ENCODE measurements around the gene ARFGAP1.

Gene ARFGAP1

DNA sequence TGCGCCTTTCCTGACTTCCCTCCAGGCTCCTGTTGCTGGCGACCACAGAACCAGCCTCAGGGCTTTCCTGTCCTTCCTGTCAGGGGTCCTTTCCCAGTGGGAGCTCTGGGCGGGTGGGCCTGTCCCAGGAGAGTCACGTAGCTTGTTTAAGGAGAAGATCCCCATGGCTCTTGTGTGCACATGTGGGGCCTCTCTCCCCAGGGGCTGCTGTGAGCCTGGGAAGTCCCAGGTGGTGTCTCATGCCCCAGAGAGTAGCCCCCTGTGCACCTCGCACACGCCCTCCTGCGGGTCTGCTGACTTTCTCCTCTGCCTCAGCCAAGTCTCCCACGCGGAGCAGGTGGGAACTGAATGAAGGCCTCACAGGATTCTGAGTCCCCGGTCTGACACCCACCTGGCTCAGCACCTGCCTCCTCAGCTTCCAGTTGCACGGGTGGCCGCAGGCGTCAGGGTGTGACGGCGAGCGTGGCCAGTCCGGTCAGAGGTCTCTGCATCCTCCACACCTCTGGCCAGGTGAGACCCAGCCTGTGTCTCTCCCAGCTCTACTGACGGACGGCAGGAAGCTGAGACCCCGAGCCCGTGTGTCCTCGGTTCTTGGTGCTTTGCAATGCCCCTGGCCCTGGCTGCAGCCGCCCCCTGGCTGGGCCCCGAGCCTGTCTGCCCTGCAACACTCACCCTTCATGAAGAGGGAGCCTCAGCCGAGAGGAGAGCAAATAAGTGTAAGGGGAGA, 12.7 kb upstream of the ARFGAP1 start:
- FAIRE-seq, result peak; percentile 55
- DNase-seq (ENCODE audit: low spot score), result no peak

DNA sequence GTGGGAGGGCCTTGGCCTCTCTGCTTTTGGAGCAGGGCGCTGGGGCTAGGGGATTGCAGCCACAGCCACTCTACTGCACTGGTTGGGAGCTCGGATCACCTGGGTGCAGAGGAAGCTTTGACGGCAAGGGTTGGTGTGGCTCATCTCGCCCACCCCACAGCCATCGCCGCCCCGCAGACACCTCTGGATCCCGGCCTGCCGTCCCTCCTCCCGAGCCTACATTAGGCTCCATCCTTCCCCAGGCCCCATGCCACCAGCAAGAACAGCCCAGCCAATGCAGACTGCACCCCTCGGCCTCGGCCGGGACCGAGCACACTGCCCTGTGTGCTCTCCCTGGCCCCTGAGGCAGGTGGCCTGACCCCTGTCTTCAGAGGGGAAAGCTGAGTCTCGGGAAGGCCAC, 12.1 kb upstream of the ARFGAP1 start:
- FAIRE-seq (no peak), DNase-seq (ENCODE audit: low spot score) (no peak)

DNA sequence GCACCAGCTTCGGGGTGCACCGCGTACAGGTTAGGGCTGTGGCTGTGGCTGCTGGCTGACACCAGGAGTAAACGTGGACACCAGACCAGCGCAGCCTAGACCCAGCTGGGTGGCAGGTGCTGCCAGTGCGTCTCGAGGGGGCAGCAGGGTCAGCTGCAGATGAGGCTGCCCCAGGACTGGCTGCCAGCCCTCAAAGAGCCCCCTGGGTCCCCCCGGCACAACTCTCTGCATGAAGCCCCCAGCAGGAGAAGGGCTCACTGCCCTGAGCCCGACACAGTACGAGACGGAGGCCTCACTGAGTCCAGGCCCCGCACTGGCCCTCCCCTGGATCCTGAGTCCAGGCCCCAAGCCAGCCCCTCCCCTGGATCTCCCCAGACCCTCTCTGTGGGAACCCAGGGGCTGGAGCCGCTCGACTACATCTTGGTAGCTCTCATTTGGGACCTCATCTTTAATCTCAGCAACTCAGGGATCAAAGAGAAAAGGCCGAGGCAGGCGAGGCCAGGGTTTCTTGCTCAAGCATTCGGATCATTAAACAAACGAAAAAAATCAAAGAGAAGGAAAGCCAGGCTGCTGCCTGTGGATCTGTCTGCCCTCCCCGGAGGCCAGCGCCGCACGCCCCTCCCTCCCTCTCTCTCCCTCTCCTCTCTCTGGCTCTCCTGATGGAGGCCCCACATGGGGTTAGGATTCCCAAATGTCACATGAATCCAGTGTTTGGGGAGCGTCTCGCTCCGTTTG, 11.4 kb upstream of the ARFGAP1 start:
- FAIRE-seq (peak; percentile 77), DNase-seq (ENCODE audit: low spot score) (no peak)

DNA sequence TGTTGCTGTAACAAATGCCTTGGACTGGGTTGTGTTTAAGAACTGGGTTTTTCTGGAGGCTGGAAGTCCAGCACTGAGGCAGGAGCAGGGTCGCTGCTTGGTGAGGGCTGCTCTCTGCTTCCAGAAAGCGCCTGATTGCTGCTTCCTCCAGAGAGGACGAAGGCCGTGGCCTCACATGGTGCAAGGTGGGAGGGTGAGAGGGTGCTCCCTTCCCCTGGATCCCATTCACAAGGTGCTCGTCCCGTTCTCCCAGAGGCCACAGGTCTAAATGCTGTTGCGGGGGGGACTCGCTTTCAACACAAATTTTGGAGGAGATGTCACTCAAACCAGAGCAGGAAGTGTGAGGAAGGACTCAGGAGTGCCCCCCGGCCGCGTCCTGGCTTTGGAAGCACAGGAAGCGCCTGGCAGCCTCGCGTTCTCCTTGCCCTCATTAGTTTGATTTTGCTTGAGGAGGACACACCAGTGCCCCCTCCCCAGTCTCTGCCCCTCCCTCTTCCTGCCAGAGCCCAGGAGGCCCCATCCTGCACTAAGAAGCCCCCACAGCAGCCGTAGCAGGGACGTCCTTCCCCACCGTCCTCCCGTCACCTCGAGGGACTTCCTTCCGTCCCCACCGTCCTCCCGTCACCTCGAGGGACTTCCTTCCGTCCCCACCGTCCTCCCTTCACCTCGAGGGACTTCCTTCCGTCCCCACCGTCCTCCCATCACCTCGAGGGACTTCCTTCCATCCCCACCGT, 10.7 kb upstream of the ARFGAP1 start:
- peak; percentile 97 for FAIRE-seq
- DNase-seq (ENCODE audit: low spot score), result no peak

- DNase-seq (ENCODE audit: low spot score) (no peak), FAIRE-seq (peak; percentile 42)
Measured at GRCh38 chr20:63262836-63263235, 9.8 kb upstream of the ARFGAP1 start.

- FAIRE-seq (peak; percentile 86), DNase-seq (ENCODE audit: low spot score) (no peak)
Measured at GRCh38 chr20:63264000-63264399, 8.6 kb upstream of the ARFGAP1 start.

- DNase-seq (ENCODE audit: low spot score) (no peak), FAIRE-seq (no peak)
Measured at GRCh38 chr20:63264519-63264918, 8.1 kb upstream of the ARFGAP1 start.

- DNase-seq (ENCODE audit: low spot score), result no peak
- FAIRE-seq, result peak; percentile 74
Measured at GRCh38 chr20:63265891-63266515, 6.6 kb upstream of the ARFGAP1 start.

GRCh38 chr20:63267691-63268090, 4.9 kb upstream of the ARFGAP1 start:
- peak; percentile 71 for FAIRE-seq
- DNase-seq (ENCODE audit: low spot score), result no peak

DNA sequence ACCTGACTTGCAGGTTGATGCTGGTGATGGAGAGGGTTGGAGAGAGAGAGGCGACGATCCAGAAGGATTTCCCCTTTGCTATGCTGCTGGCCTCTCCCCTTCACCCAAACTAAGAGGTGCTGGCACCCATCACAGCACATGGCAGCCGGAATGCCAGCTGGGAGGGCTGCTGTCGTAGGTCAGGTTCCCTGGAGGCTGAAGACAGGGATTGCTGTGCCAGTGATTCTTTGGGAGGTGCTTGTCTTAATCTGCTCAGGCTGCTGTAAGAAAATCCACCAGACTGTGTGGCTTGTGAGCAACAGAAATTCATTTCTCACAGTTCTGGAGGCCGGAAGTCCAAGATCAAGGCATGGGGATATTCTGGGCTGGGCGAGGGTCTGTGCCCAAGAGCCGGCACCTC, 4.4 kb upstream of the ARFGAP1 start:
- FAIRE-seq (peak; percentile 71), DNase-seq (ENCODE audit: low spot score) (no peak)

DNA sequence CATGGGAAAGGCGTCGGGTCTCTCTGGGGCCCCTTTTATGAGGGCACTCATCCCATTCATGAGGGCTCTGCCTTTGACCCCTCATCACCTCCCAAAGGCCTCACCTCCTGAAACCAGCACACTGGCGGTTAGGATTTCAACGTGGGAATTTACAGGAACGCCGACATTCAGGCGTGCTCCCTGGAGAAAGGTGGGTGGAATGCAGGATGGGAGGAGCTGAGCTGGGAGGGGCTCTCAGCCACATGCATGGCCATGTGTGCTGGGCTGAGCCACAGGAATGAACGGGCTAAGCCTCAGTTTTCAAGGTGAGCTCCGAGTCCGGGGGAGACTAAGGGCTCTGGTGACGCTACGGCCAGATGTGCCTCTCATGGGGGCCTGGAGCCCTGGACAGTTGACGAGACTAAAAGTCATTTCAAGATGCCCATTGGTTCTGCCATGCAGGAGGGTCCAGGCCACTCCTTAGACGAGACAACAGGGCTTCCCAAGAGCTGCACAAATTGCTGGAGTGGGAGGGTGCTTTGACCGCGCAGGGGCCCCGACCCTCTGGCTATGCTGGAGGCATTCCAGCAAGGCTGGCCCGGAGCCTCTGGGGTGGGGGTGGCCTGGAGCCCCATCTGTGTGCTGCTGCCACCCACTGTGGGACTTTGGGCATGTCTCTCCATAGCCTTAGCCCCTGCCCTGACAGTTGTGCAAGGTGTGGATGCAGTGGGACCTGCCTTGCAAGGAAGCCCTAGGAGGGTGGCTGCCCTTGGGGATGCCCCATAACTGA, 3.8 kb upstream of the ARFGAP1 start:
- peak; percentile 84 for DNase-seq (ENCODE audit: low spot score)
- FAIRE-seq, result peak; percentile 94

GRCh38 chr20:63269724-63270123, 2.9 kb upstream of the ARFGAP1 start:
- DNase-seq (ENCODE audit: low spot score), result no peak
- no peak for FAIRE-seq

GRCh38 chr20:63270606-63271325, 1.8 kb upstream of the ARFGAP1 start:
- no peak for DNase-seq (ENCODE audit: low spot score)
- FAIRE-seq, result peak; percentile 91

GRCh38 chr20:63273059-63273579, 506 bp downstream of the ARFGAP1 start:
- no peak for FAIRE-seq

GRCh38 chr20:63273635-63274380, 1.2 kb downstream of the ARFGAP1 start:
- DNase-seq (ENCODE audit: low spot score) (peak; percentile 79), FAIRE-seq (peak; percentile 92)

More at GRCh38 chr20:63273059-63273579, 506 bp downstream of the ARFGAP1 start:
- no peak for DNase-seq (ENCODE audit: low spot score)

- FAIRE-seq (peak; percentile 79), DNase-seq (ENCODE audit: low spot score) (no peak)
Measured at GRCh38 chr20:63274381-63275228, 2.0 kb downstream of the ARFGAP1 start.

DNA sequence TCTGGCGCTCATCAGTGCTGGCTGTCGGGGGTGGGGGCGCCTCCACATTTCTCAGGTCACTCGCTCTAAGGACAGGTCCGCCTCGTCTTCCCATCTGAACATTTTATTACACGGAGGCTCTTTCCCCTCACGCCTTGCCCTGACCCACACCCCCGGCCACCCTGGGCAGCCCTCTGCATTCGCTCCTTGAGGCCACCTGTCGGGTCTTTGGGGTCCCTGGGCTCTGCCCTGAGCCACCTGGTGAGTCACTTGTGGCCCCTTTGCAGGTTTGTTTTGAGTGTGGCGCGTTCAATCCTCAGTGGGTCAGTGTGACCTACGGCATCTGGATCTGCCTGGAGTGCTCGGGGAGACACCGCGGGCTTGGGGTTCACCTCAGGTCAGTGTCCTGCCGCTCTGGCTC, 3.2 kb downstream of the ARFGAP1 start:
- no peak for FAIRE-seq

GRCh38 chr20:63276956-63277355, 4.3 kb downstream of the ARFGAP1 start:
- DNase-seq (ENCODE audit: low spot score), result no peak
- FAIRE-seq, result no peak

More for the DNA sequence above, 3.2 kb downstream of the ARFGAP1 start:
- DNase-seq (ENCODE audit: low spot score), result no peak

Measured in urothelium cell line (cell line).